ENCODE results near the gene NOC2L. TPM values are rescaled to one million over a fixed set of nuclear protein-coding genes. Genes with fewer than 3 reads are reported as not detected.
A peak's percentile ranks its signal among the peaks of the same experiment; 100 is the strongest.

Gene NOC2L
- total and polyA plus RNA-seq, 9 of the 15 experiments (the other 6 are each of a cell fraction or from before 2014, with no cell fraction given): 4.0 to 410 (median 200) TPM

- TF ChIP-seq, protein P1, sequence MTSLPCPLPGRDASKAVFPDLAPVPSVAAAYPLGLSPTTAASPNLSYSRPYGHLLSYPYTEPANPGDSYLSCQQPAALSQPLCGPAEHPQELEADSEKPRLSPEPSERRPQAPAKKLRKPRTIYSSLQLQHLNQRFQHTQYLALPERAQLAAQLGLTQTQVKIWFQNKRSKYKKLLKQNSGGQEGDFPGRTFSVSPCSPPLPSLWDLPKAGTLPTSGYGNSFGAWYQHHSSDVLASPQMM (CRISPR knock-in tag; IDR thresholded peaks at IDR 0.05): no peak
- TF ChIP-seq PRPF4 (IDR thresholded peaks at IDR 0.05; ENCODE audit: insufficient read depth, low read depth, low read length, poor library complexity, severe bottlenecking) (no peak), ZKSCAN3 (CRISPR knock-in tag; IDR thresholded peaks at IDR 0.05) (no peak), HMG20A (CRISPR knock-in tag; conservative IDR thresholded peaks at IDR 0.05) (no peak), RUNX1 (IDR thresholded peaks at IDR 0.05; ENCODE audit: low read depth) (no peak), NONO (IDR thresholded peaks at IDR 0.05; ENCODE audit: low read depth in 2 of 2, low read length in 1 of 2) (0 out of 4 replicates have a peak, but pooled peaks of 1 of the 2 experiments have one; percentile 38), SMAD2 (IDR thresholded peaks at IDR 0.05; ENCODE audit: low read depth, low read length) (no peak), PRMT5 (CRISPR knock-in tag; IDR thresholded peaks at IDR 0.05) (no peak), HMGN3 (IDR thresholded peaks at IDR 0.05; ENCODE audit: borderline replicate concordance, extremely low read depth, insufficient read length, low read depth, low read length) (peak; percentile 13), ARID2 (IDR thresholded peaks at IDR 0.05) (no peak), TAF1 (IDR thresholded peaks at IDR 0.05; ENCODE audit: control insufficient read depth, extremely low read depth, insufficient read depth, low read length, severe bottlenecking) (no peak), TAF9B (IDR thresholded peaks at IDR 0.05; ENCODE audit: partially characterized antibody) (no peak), BHLHE40 (IDR thresholded peaks at IDR 0.05; ENCODE audit: low read length) (no peak), HNRNPL (IDR thresholded peaks at IDR 0.05; ENCODE audit: low read depth, low read length) (no peak), POLR2G (IDR thresholded peaks at IDR 0.05; ENCODE audit: low read depth, low read length) (peak; percentile 64), SAFB2 (IDR thresholded peaks at IDR 0.05; ENCODE audit: borderline replicate concordance, low read depth, low read length, severe bottlenecking) (no peak)
- TF ChIP-seq, protein P2, sequence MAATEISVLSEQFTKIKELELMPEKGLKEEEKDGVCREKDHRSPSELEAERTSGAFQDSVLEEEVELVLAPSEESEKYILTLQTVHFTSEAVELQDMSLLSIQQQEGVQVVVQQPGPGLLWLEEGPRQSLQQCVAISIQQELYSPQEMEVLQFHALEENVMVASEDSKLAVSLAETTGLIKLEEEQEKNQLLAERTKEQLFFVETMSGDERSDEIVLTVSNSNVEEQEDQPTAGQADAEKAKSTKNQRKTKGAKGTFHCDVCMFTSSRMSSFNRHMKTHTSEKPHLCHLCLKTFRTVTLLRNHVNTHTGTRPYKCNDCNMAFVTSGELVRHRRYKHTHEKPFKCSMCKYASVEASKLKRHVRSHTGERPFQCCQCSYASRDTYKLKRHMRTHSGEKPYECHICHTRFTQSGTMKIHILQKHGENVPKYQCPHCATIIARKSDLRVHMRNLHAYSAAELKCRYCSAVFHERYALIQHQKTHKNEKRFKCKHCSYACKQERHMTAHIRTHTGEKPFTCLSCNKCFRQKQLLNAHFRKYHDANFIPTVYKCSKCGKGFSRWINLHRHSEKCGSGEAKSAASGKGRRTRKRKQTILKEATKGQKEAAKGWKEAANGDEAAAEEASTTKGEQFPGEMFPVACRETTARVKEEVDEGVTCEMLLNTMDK (IDR thresholded peaks at IDR 0.05; ENCODE audit: borderline replicate concordance, insufficient read depth, low read depth, low read length, poor library complexity, severe bottlenecking): peak; percentile 33
- TF ChIP-seq, protein P3, sequence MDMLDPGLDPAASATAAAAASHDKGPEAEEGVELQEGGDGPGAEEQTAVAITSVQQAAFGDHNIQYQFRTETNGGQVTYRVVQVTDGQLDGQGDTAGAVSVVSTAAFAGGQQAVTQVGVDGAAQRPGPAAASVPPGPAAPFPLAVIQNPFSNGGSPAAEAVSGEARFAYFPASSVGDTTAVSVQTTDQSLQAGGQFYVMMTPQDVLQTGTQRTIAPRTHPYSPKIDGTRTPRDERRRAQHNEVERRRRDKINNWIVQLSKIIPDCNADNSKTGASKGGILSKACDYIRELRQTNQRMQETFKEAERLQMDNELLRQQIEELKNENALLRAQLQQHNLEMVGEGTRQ (CRISPR knock-in tag; IDR thresholded peaks at IDR 0.05): no peak
- TF ChIP-seq, protein P4, sequence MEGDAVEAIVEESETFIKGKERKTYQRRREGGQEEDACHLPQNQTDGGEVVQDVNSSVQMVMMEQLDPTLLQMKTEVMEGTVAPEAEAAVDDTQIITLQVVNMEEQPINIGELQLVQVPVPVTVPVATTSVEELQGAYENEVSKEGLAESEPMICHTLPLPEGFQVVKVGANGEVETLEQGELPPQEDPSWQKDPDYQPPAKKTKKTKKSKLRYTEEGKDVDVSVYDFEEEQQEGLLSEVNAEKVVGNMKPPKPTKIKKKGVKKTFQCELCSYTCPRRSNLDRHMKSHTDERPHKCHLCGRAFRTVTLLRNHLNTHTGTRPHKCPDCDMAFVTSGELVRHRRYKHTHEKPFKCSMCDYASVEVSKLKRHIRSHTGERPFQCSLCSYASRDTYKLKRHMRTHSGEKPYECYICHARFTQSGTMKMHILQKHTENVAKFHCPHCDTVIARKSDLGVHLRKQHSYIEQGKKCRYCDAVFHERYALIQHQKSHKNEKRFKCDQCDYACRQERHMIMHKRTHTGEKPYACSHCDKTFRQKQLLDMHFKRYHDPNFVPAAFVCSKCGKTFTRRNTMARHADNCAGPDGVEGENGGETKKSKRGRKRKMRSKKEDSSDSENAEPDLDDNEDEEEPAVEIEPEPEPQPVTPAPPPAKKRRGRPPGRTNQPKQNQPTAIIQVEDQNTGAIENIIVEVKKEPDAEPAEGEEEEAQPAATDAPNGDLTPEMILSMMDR (IDR thresholded peaks at IDR 0.05 in 2 of 3, conservative IDR thresholded peaks at IDR 0.05 in 1 of 3; ENCODE audit: insufficient read depth in 2 of 3, low read depth in 1 of 3, low read length in 3 of 3): peak in 1 of 3 experiments; percentile 29; a peak in 1 of 6 replicates
- TF ChIP-seq, protein P5, sequence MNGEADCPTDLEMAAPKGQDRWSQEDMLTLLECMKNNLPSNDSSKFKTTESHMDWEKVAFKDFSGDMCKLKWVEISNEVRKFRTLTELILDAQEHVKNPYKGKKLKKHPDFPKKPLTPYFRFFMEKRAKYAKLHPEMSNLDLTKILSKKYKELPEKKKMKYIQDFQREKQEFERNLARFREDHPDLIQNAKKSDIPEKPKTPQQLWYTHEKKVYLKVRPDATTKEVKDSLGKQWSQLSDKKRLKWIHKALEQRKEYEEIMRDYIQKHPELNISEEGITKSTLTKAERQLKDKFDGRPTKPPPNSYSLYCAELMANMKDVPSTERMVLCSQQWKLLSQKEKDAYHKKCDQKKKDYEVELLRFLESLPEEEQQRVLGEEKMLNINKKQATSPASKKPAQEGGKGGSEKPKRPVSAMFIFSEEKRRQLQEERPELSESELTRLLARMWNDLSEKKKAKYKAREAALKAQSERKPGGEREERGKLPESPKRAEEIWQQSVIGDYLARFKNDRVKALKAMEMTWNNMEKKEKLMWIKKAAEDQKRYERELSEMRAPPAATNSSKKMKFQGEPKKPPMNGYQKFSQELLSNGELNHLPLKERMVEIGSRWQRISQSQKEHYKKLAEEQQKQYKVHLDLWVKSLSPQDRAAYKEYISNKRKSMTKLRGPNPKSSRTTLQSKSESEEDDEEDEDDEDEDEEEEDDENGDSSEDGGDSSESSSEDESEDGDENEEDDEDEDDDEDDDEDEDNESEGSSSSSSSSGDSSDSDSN (IDR thresholded peaks at IDR 0.05; ENCODE audit: borderline replicate concordance in 1 of 2, low read depth in 2 of 2, low read length in 2 of 2): no peak
Measured at GRCh38 chr1:942411-942821, 16.6 kb downstream of the NOC2L start (continued).
